HuH-7.5 (cell line): ENCODE results near the gene PCNX2.
"Not testable (repeated sequence)": the region's sequence is repeated elsewhere in the genome, so short reads cannot be mapped to it uniquely, and the experiment has no call there.

Source experiments
- DNase-seq: peaks from one replicate; pipeline ENCODE4 v3.0.0; 2011; ENCODE audit warnings: low spot score

The PCNX2 gene

DNA sequence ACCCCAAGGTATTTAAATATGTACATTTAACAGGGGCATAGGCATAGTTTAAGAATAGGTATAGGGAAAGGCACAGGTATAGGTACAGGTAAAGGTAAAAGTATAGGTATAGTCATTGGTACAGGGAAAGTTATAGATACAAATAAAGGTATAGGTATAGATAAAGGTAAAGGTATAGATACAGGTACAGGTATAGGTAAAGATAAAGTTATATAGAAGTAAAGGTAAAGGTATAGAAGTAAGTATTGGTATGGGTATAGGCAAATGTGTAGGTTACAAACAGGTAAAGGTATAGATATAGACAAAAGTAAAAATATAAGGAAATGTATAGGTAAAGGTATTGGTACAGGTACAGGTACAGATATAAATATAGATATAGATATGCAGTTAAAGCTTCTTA is 137.2 kb downstream of the PCNX2 start:
- no peak for DNase-seq

- no peak for DNase-seq
Observed at GRCh38 chr1:233157245-233157644, 138.3 kb downstream of the PCNX2 start.

DNA sequence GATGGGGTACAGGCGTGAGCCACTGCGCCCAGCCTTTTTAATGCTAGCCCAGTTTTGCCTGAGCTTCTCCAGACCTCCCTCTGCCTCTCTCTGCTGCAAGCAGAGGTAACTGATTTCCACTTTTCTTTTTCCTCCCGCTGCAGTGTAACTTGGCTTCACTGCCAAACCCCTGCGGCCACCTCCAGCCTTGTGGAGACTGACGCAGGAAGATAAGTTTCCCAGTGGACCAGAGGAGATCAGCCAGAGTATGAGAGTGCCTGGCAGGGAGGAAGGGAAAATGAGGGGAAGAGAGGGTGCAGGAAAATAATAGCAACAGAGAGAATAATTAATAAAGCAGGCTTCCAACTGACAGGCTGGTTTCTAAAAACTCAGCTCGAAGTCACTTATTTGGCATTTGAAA is 143.7 kb downstream of the PCNX2 start:
- DNase-seq = no peak

- DNase-seq = no peak
Observed at GRCh38 chr1:233144434-233144833, 151.1 kb downstream of the PCNX2 start.

- DNase-seq = no peak
Observed at GRCh38 chr1:233143241-233143640, 152.3 kb downstream of the PCNX2 start.

DNA sequence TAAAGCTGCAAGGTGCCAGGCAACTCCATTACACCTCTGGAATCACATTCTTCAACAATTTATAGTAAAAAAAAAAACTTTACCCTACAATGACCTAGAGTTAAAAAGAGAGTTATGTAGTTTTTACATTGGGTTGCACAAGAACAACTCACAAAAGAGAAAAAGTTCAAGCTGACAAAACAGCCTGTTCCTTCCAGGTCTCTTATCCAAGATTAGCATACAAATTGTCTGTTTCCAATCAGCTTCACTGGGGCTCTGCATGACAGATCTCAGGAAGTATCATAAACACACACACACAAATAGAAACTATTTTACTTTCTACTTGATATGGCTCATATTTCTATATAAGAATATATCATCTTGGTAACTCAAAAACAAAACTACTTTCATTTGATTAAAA is 154.6 kb downstream of the PCNX2 start:
- DNase-seq = no peak

GRCh38 chr1:233140499-233140898 is 155.0 kb downstream of the PCNX2 start:
- DNase-seq = no peak

GRCh38 chr1:233138788-233139585 is 156.5 kb downstream of the PCNX2 start:
- no peak for DNase-seq

DNA sequence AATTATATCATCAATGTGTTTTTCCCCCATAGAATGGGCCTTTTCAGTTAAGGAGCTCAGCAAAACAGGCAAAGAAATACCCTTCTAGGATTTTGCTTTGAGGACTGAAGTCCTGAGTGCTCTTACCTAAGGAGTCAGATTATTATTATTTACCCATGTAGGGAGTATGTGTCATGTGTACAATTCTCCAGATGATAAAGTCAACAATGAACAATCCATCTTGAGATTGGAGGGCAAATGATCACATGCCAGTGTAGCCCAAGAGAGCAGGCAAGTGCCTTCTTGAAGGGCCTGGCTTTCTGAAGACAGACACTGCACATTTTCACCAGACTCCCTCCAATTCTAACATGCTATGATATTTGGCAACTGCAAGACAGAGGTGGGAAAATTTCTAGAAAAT is 159.7 kb downstream of the PCNX2 start:
- no peak for DNase-seq

DNA sequence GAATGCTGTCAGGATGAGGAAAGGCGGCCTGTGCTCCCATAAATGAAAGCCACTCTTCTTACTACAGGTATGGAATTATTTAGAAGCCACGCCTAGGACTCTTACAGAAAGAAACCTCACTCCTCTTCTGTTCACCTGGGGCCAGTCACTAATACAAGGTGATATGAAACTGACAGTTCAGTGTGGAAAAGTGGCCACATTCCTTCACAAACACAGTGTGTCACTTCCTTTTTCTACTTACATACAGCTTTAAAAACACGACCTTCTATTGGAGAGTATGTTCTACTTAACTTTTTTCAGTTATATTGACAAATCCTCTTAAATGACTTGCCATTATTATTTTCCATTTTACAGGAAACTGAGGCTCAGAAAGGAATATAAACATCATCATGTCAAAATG is 163.1 kb downstream of the PCNX2 start:
- DNase-seq = no peak

DNA sequence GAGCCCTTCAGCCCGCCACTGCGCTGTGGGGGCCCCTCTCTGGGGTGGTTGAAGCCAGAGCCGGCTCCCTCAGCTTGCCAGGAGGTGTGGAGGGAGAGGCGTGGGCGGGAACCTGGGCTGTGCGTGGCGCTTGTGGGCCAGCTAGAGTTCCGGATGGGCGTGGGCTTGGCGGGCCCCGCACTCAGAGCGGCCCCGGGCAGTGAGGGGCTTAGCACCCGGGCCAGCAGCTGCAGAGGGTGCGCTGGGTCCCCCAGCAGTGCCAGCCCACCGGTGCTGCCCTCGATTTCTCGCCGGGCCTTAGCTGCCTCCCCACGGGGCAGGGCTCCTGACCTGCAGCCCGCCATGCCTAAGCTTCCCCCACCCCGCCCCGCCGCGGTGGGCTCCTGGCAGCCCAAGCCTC is 166.5 kb downstream of the PCNX2 start:
- DNase-seq = not testable (repeated sequence)

DNA sequence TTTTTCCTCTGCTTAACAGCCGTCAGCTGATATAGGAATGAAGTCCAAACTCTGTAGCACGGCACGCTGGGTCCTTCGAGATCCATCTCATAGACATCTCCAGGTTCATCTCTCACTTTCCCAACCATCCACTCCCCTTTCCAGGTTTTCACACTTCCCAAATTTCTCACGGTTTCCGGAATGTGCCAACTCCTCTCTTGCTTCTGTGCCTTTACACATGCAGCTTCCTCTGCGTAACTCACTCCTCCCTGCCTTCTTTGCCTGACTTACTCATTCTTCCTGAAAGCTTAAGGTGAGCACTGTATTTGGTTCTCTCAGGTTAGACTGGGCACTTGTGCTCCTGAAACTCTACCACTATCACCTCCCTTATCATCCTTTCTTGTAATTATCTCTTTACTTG is 168.4 kb downstream of the PCNX2 start:
- no peak for DNase-seq

DNA sequence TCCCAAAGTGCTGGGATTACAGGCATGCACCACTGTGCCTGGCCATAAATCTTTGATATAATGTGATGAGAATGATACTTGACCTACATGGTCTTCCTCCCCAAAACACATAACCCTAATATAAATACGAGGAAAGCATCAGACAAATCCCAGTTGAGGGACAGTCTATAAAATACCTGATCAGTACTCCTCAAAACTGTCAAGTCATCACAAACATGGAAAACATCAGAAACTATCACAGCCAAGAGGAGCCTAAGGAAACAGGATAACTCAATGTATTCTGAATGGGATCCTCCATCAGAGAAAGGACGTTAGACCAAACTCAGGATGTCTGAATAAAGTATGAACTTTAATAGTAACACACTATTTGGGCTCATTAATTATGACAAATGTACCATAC is 172.7 kb downstream of the PCNX2 start:
- no peak for DNase-seq

- no peak for DNase-seq
Observed at GRCh38 chr1:233121947-233122559, 173.5 kb downstream of the PCNX2 start.

DNA sequence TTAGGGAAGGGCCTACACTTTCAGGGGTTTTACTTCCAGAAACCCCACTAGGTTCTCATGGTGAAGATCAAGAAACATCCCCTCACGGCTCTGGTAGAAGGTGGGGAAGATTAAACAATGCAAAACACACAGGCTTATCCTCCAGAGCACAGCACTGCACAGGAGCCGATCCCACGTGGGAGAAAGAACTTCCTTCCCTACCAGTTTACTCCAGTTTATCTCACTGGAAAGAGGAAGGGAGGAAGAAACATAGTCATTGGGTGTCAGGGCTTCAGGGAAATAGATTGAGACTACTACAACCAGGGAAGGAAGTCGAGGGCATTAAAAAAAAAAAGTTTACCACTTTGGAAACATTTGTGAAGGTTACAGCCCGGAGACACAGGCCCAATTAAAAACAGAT is 180.7 kb downstream of the PCNX2 start:
- no peak for DNase-seq

DNA sequence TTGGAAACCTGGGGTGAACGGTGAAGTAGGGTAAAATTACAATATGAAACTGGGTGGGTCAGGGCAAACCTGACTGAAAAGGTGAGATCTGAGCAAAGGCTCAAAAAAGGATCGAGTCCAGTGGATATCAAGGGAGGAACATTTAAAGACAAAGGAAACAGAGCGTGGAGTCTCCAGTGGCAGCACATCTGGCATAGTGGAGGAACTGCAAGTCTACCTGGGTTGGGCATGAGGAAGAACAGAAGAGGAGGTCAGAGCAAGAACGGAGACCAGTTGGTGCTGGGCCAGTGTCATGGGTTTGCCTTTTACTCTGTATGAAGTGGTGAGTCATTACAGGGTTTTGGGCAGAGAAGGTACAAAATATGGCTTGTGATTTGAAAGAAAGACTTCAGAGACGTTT is 181.4 kb downstream of the PCNX2 start:
- no peak for DNase-seq

- DNase-seq = peak; percentile 41
Observed at GRCh38 chr1:233113009-233113879, 182.3 kb downstream of the PCNX2 start.

DNA sequence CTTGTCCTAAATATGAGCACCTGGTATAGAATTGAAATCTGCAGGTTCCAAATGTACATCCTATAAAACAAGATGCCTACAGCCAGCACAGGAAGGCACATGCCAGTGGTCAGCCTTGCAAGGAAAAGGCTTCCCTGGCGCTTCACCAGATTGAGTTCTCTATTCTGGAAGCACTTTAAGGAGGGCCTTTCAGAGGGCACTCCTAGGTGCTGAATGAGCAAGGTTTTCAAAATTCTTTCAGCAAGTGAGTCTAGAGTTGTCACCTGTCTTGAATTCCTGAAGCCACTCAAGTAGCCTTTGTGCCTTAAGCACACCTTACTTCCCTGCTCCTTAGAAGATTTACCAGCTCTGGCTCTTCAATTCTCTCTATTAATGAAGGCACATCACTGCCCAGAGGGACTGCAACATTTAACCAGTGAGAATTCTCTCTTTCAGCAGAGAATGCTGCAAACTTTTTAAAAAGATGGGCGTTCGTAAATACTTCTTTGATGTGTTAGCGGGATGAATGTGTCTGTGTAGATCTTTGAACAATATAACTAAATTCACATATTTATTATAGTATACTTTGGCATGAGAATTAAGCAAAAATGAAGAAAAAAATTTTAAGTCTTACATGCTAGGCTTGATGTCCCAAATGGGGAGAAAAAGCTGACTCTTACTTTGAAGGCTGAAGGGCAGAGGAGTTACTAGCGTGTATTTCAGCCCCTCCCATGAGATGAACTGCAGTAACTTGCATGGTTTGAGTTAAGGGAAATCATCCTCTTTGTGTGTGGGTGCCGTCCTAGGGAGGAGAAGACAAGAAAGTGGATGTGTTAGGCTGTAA is 183.1 kb downstream of the PCNX2 start:
- no peak for DNase-seq

DNA sequence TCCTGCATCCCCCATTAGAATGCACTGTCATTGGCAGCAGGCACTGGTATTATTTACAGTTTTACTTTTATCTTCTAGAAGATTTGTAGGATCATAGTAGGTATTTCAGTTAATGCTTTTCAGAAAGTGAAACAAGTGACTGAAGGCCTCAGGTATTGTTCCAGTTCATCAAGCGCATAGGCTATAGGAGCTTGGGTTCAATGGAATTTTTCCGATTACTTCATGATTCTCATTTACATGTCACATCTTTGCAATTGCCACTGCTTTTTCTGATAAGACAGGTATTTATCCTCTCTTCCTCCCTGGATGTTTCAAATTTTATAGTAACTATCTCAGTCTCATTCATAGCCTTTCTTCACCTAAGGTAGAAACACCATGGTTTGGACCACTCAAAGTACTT is 183.8 kb downstream of the PCNX2 start:
- DNase-seq = no peak

DNA sequence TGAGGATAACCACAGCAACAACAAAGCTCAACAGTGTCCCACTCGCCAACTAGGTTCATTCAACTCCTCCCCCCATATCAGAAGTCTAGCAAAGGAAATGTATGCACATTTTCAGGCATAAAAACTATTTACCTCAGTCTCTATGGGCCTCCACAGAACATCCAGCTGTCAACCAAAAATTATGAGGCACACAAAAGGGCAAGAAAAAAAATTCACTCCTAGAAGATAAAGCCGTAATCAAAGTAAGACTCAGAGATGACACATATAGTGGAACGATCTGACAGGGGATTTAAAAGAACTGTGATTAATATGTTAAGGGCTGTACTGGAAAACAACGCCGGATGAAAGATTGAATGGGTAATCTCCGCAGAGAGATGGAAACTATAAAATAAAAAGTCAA is 186.4 kb downstream of the PCNX2 start:
- DNase-seq = no peak

DNA sequence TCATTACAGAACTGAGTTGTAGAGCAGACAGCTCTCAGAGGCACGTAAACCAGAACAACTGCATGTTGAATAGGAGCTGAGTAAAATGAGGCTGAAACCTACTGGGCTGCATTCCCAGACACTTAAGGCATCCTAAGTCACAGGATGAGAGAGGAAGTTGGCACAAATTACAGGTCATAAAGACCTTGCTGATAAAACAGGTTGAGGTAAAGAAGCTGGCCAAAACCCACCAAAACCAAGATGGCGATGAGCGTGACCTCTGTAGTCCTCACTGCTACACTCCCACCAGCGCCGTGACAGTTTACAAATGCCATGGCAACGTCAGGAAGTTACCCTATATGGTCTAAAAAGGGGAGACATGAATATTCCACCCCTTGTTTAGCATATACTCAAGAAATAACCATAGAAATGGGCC is 187.8 kb downstream of the PCNX2 start:
- not testable (repeated sequence) for DNase-seq

DNA sequence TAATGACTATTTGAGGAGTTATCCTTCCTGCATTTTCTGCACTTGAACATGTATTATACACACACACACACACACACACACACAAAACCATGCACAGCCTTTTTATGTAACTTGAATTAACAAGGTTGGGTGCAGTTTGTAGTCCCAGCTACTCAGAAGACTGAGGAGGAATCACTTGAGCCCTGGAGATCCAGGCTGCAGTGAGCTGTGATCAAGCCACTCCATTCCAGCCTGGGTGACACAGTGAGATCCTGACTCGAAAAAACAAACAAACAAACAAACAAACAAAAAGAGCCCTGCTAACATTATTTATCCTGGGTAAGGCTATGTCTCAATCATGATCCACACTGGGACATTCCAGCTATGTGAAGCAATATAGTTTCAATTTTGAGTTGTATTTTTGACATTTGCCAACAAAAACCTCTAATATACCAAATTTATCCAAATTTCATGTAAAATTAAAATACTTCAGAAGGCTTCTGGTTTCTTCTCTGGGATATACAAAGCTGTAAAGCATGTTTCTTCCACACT is 188.3 kb downstream of the PCNX2 start:
- no peak for DNase-seq
